Fibroblast of upper back skin (primary cell): ENCODE data around the gene PRDM4.

Experiments
- DNase-seq: peaks from one replicate; pipeline ENCODE4 v3.0.0-alpha.2; 2013

PRDM4 gene

DNA sequence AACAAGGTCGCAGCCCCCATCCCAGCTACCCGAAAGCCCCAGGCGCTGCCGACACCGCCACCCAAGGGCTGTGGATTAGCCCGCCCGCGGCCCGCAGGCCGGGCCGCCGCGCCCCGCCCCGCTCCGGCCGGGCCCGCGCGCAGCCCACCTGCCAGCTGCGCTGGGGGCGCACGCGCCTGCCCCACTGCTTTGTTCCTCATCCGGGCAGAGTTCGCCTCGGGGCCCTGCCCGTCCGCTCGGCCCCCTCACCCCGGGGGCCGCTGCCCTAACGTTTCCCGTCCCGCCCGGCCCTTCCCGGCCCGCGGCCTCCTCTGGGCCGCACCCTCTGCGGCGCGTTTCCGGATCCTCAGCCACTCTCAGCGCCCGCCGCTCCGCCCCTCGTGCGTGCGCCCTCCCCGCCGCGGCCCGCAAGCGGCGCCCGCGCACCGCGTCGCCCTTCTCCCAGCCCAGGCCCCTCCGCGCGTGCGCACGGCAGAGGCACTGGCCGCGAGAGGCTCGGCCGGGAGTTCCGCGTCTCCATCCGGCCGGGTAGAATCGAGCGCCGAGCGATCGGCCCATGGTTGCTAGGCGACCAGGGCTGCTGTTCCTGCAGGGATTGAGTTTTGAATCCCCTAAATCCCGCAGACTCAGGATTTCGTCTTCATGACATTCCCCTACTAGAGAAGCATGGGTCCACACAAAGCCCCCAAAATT, at the start of gene PRDM4:
Gene PRDM4 (minus strand): TSS at position 329 of the 693 bp plus-strand sequence. CDS start 622 bp downstream, outside the sequence.
- peak; percentile 95 for DNase-seq

DNA sequence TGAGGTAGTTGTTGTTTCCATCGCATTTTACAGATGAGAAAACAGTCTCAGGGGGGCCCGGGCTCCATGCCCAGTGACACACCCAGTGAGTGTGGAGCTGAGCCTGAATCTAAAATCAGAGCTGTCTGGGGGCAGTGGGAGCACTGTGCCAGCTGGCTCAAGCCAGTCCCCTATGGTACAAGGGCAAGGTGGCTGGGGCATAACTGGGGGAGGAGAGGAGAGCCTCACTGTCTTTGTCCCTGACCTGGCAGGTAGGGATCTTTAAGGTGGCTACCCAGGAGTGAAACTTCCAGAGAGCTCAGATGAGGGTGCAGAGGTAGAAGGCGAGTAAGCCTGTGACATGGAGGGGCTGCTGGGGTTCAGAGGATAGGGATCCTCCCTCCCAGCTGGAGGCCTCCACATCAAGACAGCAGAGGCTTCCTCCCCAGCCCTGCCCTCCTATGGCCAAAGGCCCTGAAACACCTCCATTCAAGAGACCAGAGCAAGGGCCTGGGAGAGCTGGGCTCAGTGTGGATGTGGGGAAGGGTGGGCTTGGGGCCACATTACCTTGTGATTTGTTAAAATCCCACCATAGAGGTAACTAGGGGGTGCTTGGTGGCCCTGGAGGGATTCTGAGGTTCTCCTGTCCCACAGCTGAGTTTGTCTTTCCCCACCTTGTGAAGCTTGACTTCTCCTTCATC, 46.7 kb upstream of the PRDM4 start:
- no peak for DNase-seq

GRCh38 chr12:107805488-107806180, 44.7 kb upstream of the PRDM4 start:
- DNase-seq = no peak

DNA sequence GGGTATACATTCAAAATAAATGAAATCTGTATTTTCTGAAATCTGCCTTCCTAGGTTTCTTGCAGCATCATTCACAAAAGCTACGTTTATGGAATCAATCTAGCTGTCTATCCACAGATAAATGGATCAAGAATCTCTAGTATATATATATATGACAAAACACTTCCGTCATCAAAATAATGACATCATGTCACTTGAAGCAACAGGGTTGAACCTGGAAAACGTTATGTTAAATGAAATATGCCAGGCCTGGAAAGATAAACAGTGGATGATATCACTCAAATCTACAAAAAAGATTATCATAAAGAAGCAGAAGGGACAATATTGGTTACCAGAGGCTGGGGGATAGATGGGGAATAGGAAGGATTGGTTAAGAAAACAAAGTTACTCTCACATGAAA, 42.2 kb upstream of the PRDM4 start:
- no peak for DNase-seq

DNA sequence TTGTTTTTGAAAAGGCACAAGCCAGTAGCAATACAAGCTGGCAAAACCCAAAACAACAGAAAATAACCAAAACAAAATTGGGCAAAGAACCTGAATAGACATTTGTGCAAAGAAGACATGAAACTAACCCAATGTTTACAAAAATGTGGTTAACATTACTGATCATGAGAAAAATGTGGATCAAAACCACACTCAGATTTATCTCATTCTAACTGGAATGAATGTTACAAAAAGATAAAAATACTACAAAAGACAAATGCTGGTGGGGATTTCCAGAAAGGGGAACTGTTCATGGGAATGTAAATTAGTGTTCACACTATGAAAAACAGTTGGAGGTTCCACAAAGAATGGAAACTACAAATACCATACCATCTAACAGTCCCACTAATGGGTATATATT, 40.2 kb upstream of the PRDM4 start:
- DNase-seq = peak; percentile 5

GRCh38 chr12:107798580-107798979, 37.6 kb upstream of the PRDM4 start:
- DNase-seq = no peak

GRCh38 chr12:107794451-107794850, 33.5 kb upstream of the PRDM4 start:
- no peak for DNase-seq

GRCh38 chr12:107791465-107792089, 30.6 kb upstream of the PRDM4 start:
- DNase-seq = no peak

GRCh38 chr12:107788690-107789458, 27.9 kb upstream of the PRDM4 start:
- no peak for DNase-seq

DNA sequence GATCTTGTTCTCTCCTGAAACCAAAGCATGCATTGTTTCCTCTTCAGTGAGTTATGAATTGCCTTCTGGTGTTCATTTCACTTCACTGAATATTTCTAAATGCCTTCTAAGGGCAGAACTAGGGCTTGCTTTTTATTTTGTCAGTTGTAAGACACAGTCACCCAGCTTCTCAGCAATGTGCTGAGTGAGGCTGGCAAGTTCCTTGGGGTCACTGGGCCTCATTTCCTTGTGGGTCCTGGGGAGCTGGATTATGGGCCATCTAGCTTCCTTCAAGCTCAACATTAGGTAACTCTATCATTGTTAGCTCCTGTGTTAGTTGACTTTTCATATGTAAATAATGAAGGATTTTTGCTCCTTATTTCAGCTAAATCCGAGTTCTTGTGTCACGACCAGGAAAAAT, 27.3 kb upstream of the PRDM4 start:
- no peak for DNase-seq

- no peak for DNase-seq
These were observed 22.8 kb upstream of the PRDM4 start for GRCh38 chr12:107783406-107784376.

DNA sequence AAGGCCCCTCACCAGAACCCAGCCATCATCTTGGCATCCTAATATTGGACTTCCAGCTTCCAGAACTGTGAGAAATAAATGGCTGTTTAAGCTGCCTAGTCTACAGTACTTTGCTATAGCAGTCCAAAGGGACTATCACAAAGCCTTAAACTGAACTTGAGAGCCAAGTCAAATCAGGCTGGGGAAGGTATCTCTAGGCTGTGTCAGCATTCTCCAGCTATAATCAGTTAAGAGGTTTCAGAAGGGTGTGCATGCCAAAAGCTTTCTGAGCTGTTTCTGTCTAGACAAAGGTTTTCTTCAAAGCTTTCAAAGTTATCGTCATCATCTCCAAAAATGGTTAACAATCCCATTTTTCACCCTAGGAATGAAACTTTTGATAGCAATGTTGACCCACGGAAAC, 21.1 kb upstream of the PRDM4 start:
- no peak for DNase-seq

DNA sequence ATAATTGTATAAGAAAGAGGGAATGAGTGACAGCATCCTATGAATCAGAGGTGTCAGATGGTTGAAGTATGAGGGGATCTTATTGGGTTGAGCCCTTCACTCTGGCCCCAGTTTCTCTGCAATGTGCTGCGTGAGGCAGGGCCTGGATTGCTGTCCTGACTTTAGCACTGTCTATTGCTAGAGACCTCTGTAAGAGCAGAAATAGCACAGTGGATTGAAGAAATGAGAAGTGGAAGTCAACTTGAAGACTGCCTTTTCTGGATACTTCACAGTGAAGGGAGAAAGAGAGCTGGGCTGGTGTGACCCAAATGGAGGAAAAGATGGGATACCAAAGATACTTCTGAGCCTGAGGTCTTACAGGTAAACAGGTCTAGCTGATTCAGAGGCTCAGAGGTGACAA, 19.4 kb upstream of the PRDM4 start:
- no peak for DNase-seq

DNA sequence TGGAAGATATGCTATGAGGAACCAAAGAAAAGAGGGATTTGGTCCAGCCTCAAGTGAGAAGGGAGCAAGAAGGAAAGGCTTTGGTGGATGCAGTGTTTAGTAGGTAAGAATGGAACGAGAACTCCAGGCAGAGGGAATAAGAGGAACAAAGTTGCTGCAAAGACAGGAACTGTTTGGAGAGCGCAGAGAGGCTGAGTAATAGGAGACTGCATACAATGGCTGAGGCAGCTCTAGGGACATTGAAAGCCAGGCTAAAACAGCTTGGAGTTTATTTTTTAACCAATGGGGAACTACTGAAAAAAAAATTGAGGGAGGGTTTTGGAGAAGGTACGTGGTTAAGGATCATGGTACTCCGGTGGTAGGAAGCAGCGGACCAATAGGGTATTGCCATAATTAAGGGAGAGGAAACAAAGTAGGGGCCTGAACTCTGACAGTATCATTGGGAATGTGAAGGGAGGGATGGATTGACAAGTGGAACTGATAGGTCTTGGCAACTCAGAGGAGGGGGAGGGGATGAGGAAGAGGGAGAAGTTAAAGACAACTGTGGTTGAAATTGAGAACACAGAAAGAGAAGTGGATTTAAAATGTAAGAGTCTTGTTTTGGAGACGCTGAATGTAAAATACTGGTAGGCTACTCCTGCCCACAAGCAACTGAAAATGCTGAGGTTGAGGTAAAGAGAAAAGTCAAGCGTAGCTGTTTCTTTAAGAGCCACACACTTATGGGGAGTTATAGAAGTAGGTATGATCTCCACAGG, 18.3 kb upstream of the PRDM4 start:
- DNase-seq = no peak

DNA sequence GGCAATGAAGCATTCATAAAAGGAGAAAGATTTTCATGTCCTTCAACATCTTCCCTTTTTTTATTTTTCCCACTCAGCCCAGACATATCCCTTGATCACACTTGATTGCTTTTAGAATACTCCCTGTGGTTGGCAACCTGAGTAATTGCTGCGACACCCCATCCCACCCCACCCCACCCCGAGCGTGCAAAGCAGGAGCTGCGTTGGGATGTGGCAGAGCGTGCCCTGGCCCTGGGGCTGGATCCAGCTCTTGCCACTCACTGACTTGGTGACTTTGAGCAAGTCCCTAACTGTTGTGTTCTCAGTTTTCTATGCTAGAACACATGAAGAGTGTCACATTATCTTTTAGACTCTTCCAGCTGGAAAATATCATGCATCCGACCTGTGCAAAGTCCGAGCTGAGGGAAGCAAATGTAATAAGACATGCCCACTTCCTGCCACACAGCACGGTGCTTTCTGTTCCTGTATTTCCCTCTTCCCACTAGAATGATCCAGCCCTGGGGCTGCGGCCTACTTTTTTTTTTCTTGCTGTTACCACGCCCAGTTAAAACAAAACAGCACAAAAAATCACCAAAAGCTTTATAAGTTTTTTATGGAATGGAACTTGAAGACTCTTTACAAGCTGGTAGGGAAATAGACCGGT, 17.6 kb upstream of the PRDM4 start:
- no peak for DNase-seq

- no peak for DNase-seq
These were observed 15.2 kb upstream of the PRDM4 start for GRCh38 chr12:107776171-107776570.

GRCh38 chr12:107775093-107775721, 14.3 kb upstream of the PRDM4 start:
- DNase-seq = no peak

GRCh38 chr12:107774349-107775029, 13.6 kb upstream of the PRDM4 start, which contains the start of gene ASCL4:
TSS of gene ASCL4 (plus strand) at chr12:107774704. CDS start at chr12:107775219, 515 bp downstream.
- DNase-seq = no peak

DNA sequence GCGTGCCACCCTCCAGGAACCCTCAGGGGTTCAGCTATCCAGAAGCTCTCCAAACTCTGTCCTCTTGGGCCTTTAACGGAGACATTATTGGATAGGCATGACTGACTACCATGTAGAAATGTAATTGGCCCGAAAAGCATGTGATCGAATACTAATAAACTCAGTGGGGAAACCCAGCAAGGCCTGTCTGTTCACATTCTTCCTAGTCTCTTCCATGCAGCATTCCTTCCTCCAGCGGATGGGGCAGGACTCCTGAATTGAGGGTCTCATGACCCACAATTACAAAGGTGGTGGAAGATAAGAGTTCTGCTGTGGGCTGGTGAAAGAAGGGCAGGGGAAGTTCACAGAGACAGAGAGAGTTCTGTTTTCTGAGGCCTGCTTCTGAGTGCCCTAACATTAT, 6.5 kb upstream of the PRDM4 start:
- DNase-seq = no peak
